SK-MEL-5 (cell line): Measurements from ENCODE around the gene FRMD4A. TPM values are rescaled to one million over a fixed set of nuclear protein-coding genes. Genes with fewer than 3 reads are reported as not detected.
"Not testable (repeated sequence)": the region's sequence is repeated elsewhere in the genome, so short reads cannot be mapped to it uniquely, and the experiment has no call there.

ENCODE experiments used
- DNase-seq: peaks from one replicate; pipeline ENCODE4 v3.0.0-alpha.2; 2016; ENCODE audit warnings: low read depth, low spot score
- in situ Hi-C: cut with HindIII; loops from 2 replicates; pipeline ENCODE4 v1.10.0; 2016; ENCODE audit warnings: low sequenced_read_pairs, high pct_unique_total_duplicates, low pct_unique_long_range_greater_than_20kb
- total RNA-seq: library from RNA; depleted of rRNA; stranded (reverse); fragments of >200 nt; shearing (Covaris generic); gene quantifications from 2 replicates; pipeline ENCODE4 v1.2.3, GENCODE V29; 2014

The FRMD4A gene
- total RNA-seq, 1 experiment from 2014 or later, result 9.9 TPM

GRCh38 chr10:14068601-14069250 is 262.0 kb downstream of the FRMD4A start:
- in situ Hi-C loops, result no loop called here

GRCh38 chr10:14067638-14068037 is 263.1 kb downstream of the FRMD4A start:
- in situ Hi-C loops, DNase-seq: not testable (repeated sequence)

More at GRCh38 chr10:14068601-14069250, 262.0 kb downstream of the FRMD4A start:
- DNase-seq, result peak; percentile 79

- no peak for DNase-seq
- in situ Hi-C loops, result no loop called here
Measured at GRCh38 chr10:14066106-14066505, 264.6 kb downstream of the FRMD4A start.

GRCh38 chr10:14063531-14064285 is 267.0 kb downstream of the FRMD4A start:
- in situ Hi-C loops, result no loop called here
- no peak for DNase-seq

GRCh38 chr10:14062528-14063260 is 268.0 kb downstream of the FRMD4A start:
- in situ Hi-C loops, result no loop called here

GRCh38 chr10:14060320-14061070 is 270.2 kb downstream of the FRMD4A start:
- DNase-seq, result no peak
- in situ Hi-C loops, result no loop called here

More at GRCh38 chr10:14062528-14063260, 268.0 kb downstream of the FRMD4A start:
- no peak for DNase-seq

- DNase-seq, result peak; percentile 41
- in situ Hi-C loops, result no loop called here
Measured at GRCh38 chr10:14056610-14057332, 274.0 kb downstream of the FRMD4A start.

- DNase-seq, result no peak
- in situ Hi-C loops, result no loop called here
Measured at GRCh38 chr10:14052931-14053330, 277.8 kb downstream of the FRMD4A start.

GRCh38 chr10:14050598-14050997 is 280.1 kb downstream of the FRMD4A start:
- in situ Hi-C loops, result no loop called here
- no peak for DNase-seq

GRCh38 chr10:14048930-14049613 is 281.7 kb downstream of the FRMD4A start:
- in situ Hi-C loops, result no loop called here
- DNase-seq, result no peak

- DNase-seq, result peak; percentile 79
- in situ Hi-C loops, result no loop called here
Measured at GRCh38 chr10:14047431-14047830, 283.3 kb downstream of the FRMD4A start.

- DNase-seq, in situ Hi-C loops: not testable (repeated sequence)
Measured at GRCh38 chr10:14042051-14042450, 288.7 kb downstream of the FRMD4A start.

GRCh38 chr10:14040787-14041631 is 289.7 kb downstream of the FRMD4A start:
- no peak for DNase-seq
- in situ Hi-C loops, result no loop called here

GRCh38 chr10:14039968-14040668 is 290.6 kb downstream of the FRMD4A start:
- DNase-seq, result peak; percentile 32

GRCh38 chr10:14036233-14036632 is 294.5 kb downstream of the FRMD4A start:
- DNase-seq, result no peak
- in situ Hi-C loops, result no loop called here

More at GRCh38 chr10:14039968-14040668, 290.6 kb downstream of the FRMD4A start:
- in situ Hi-C loops, result no loop called here
